K562 treated with DMSO at 1 percent for 48 hours (cell line): ENCODE results near the gene OR2T34. TPM values are rescaled to one million over a fixed set of nuclear protein-coding genes. Genes with fewer than 3 reads are reported as not detected.

Experiments used
- total RNA-seq: library from RNA; unstranded; fragments of 300-600 nt; gene quantifications from 2 replicates; pipeline ENCODE4 v1.2.3, GENCODE V29; 2022; ENCODE audit warnings: low replicate concordance; ENCODE audit errors: extremely low read depth

OR2T34 gene
- not detected in 2 replicates for total RNA-seq

GRCh38 chr1:248574657-248575056 is at the start of gene OR2T34:
Gene OR2T34 (minus strand): TSS chr1:248574757. CDS start chr1:248574757, 0 bp downstream.

GRCh38 chr1:248597589-248597988 is 23.0 kb upstream of the OR2T34 start, which contains the start of gene OR2T10:
Gene OR2T10 (minus strand): TSS chr1:248597700. CDS start chr1:248593768, 3,932 bp downstream.

GRCh38 chr1:248562672-248563071 is 11.9 kb downstream of the OR2T34 start, which contains the start of gene OR2T29:
Gene OR2T29 (minus strand): TSS chr1:248562772. CDS start chr1:248559491, 3,281 bp downstream.

Other genes starting within 250 kb of the OR2T34 start
- gene OR14C36, start 226.0 kb downstream of the OR2T34 start, total RNA-seq: not detected in 2 replicates
- not detected in 2 replicates for gene OR2T4, start 213.1 kb downstream of the OR2T34 start, total RNA-seq
- gene OR2T6, start 199.0 kb downstream of the OR2T34 start, total RNA-seq: not detected in 2 replicates
- gene OR2T1, start 171.7 kb downstream of the OR2T34 start, total RNA-seq: not detected in 2 replicates
- not detected in 2 replicates for gene OR2T2, start 129.1 kb downstream of the OR2T34 start, total RNA-seq
- not detected in 2 replicates for gene OR2T3, start 101.4 kb downstream of the OR2T34 start, total RNA-seq
- not detected in 2 replicates for gene OR2T5, start 86.2 kb downstream of the OR2T34 start, total RNA-seq
- not detected in 2 replicates for gene OR2G6, start 66.7 kb downstream of the OR2T34 start, total RNA-seq
- not detected in 2 replicates for gene OR2T29, start 12.0 kb downstream of the OR2T34 start, total RNA-seq
- gene OR2T10, start 22.9 kb upstream of the OR2T34 start, total RNA-seq: not detected in 2 replicates
- gene OR2T11, start 60.3 kb upstream of the OR2T34 start, total RNA-seq: not detected in 2 replicates
- gene OR2T35, start 70.5 kb upstream of the OR2T34 start, total RNA-seq: not detected in 2 replicates
- gene OR2T27, start 80.8 kb upstream of the OR2T34 start, total RNA-seq: not detected in 2 replicates
- gene OR14I1, start 128.0 kb upstream of the OR2T34 start, total RNA-seq: not detected in 2 replicates
- not detected in 2 replicates for gene LYPD8, start 181.0 kb upstream of the OR2T34 start, total RNA-seq